ENCODE results near the gene CAMK1.

GRCh38 chr3:9744162-9744561 is 25.6 kb downstream of the CAMK1 start:
- no peak for TF ChIP-seq CTCF (conservative IDR thresholded peaks at IDR 0.05; ENCODE audit: low read depth, low read length)
- TF ChIP-seq EZH2 (IDR thresholded peaks at IDR 0.05; ENCODE audit: low read length, unreplicated experiment) = no peak

All from PC-3 (cell line).